HepG2 (cell line): Measurements from ENCODE around the gene TMEM198. TPM values are rescaled to one million over a fixed set of nuclear protein-coding genes. Genes with fewer than 3 reads are reported as not detected.
A peak's percentile ranks its signal among the peaks of the same experiment; 100 is the strongest.

ENCODE experiments used
- CAMTA2 ChIP-seq: sonication (generic); formaldehyde crosslinking; IDR thresholded peaks from 2 replicates; pipeline ENCODE4 v1.4.0; 2020; ENCODE audit warnings: mild to moderate bottlenecking, missing genetic modification reagents, borderline replicate concordance
- CREM ChIP-seq, 2 experiments: sonication (generic) in 1 of 2; formaldehyde crosslinking in 1 of 2; IDR thresholded peaks; 2 replicates each; pipeline versions ENCODE4 v1.4.0 to v1.6.1; 2016 to 2020; ENCODE audit warnings: antibody characterized with exemption in 1 of 2, mild to moderate bottlenecking in 1 of 2, missing genetic modification reagents in 1 of 2
- DR1 ChIP-seq: sonication (generic); formaldehyde crosslinking; IDR thresholded peaks from 2 replicates; pipeline ENCODE4 v1.8.0; 2021; ENCODE audit warnings: mild to moderate bottlenecking, missing genetic modification reagents, inconsistent platforms
- EEA1 ChIP-seq: sonication (generic); formaldehyde crosslinking; IDR thresholded peaks from 2 replicates; pipeline ENCODE4 v1.5.1; 2020; ENCODE audit warnings: mild to moderate bottlenecking, missing genetic modification reagents, borderline replicate concordance
- FOXO4 ChIP-seq: sonication (generic); formaldehyde crosslinking; conservative IDR thresholded peaks from 2 replicates; pipeline ENCODE4 v1.8.1; 2023; ENCODE audit warnings: missing genetic modification reagents
- HMG20B ChIP-seq: conservative IDR thresholded peaks from 2 replicates; pipeline ENCODE4 v1.6.1; 2016; ENCODE audit warnings: missing genetic modification reagents, missing compliant biosample characterization
- KDM3A ChIP-seq: IDR thresholded peaks from 2 replicates; pipeline ENCODE4 v1.6.1; 2018; ENCODE audit warnings: low read depth, missing compliant biosample characterization
- MYC ChIP-seq: sonication (generic); formaldehyde crosslinking; IDR thresholded peaks from 2 replicates; pipeline ENCODE4 v1.9.0; 2021; ENCODE audit warnings: missing genetic modification reagents, borderline replicate concordance
- RXRB ChIP-seq: IDR thresholded peaks from 2 replicates; pipeline ENCODE4 v1.6.1; 2016; ENCODE audit warnings: borderline replicate concordance, missing genetic modification reagents, missing compliant biosample characterization
- SKI ChIP-seq: fragments of 450-650 bp; IDR thresholded peaks from one replicate; pipeline ENCODE4 v1.6.1; 2018; ENCODE audit warnings: mild to moderate bottlenecking; ENCODE audit not compliant: partially characterized antibody
- SMC3 ChIP-seq: IDR thresholded peaks from 2 replicates; pipeline ENCODE4 v1.6.1; 2011; ENCODE audit warnings: low read length, improper control_type of control experiment
- ZBTB40 ChIP-seq, 2 experiments: fragments of 450-650 bp in 1 of 2; sonication (generic) in 1 of 2; formaldehyde crosslinking in 1 of 2; IDR thresholded peaks; 2 replicates each; pipeline versions ENCODE4 v1.6.1 to v1.8.0; 2016 to 2022; ENCODE audit warnings: antibody characterized with exemption in 1 of 2, mild to moderate bottlenecking in 1 of 2, missing genetic modification reagents in 1 of 2
- ZNF232 ChIP-seq: sonication (generic); formaldehyde crosslinking; IDR thresholded peaks from 2 replicates; pipeline ENCODE4 v1.4.0; 2020; ENCODE audit warnings: missing genetic modification reagents, borderline replicate concordance
- ZNF800 ChIP-seq: sonication (generic); formaldehyde crosslinking; IDR thresholded peaks from 2 replicates; pipeline ENCODE4 v1.4.0; 2020; ENCODE audit warnings: missing genetic modification reagents
- ZSCAN29 ChIP-seq: sonication (generic); formaldehyde crosslinking; conservative IDR thresholded peaks from 2 replicates; pipeline ENCODE4 v1.4.0; 2020; ENCODE audit warnings: mild to moderate bottlenecking, missing genetic modification reagents
- polyA plus RNA-seq, 8 experiments: library from polyadenylated mRNA; depleted of rRNA in 3 of 8; stranded (reverse) in 7 of 8; unstranded in 1 of 8; fragments of >200 nt; fragmentation: Illumina TruSeq in 4 of 8; extraction: Trizol in 4 of 8; gene quantifications; 2 replicates each; pipeline versions ENCODE4 v1.2.1 to v1.2.3, GENCODE V29; 2011 to 2016; ENCODE audit warnings: low read depth in 4 of 8, missing spikeins in 1 of 8, mixed read lengths in 1 of 8; ENCODE audit not compliant: insufficient read depth in 1 of 8
- total RNA-seq, 5 experiments: library from RNA; depleted of rRNA; stranded (reverse); fragments of >200 nt; fragmentation: Illumina TruSeq; extraction: Trizol; gene quantifications; 2 replicates each; pipeline ENCODE4 v1.2.3, GENCODE V29; 2016; ENCODE audit warnings: low read depth in 1 of 5

The TMEM198 gene
- total and polyA plus RNA-seq, 2 of the 13 experiments (the other 11 are each of a cell fraction or from before 2014, with no cell fraction given): 17.3 to 23.5 TPM

GRCh38 chr2:219530048-219530963, 13.5 kb upstream of the TMEM198 start (continued):
- TF ChIP-seq KDM3A (CRISPR knock-in tag) (0 out of 2 replicates have a peak, but pooled peaks have one; percentile 74), ZBTB40 (IDR thresholded peaks at IDR 0.05) (no peak), ZBTB40 (CRISPR knock-in tag; IDR thresholded peaks at IDR 0.05) (0 out of 2 replicates have a peak, but pooled peaks have one; percentile 11), SMC3 (peak; percentile 84), HMG20B (no peak), CAMTA2 (CRISPR knock-in tag) (no peak), RXRB (0 out of 2 replicates have a peak, but pooled peaks have one; percentile 31), MYC (peak; percentile 54; the same call in 1 of the 2 replicates), ZNF232 (no peak), FOXO4 (CRISPR knock-in tag) (0 out of 2 replicates have a peak, but pooled peaks have one; percentile 60), CREM (IDR thresholded peaks at IDR 0.05) (no peak), CREM (CRISPR knock-in tag; IDR thresholded peaks at IDR 0.05) (no peak), ZSCAN29 (CRISPR knock-in tag) (no peak), EEA1 (CRISPR knock-in tag) (peak; percentile 58; the same call in 1 of the 2 replicates), ZNF800 (no peak), DR1 (CRISPR knock-in tag) (no peak), SKI (no peak)
